WERI-Rb-1 (cell line): ENCODE data around the gene POTEH.
"Not testable (repeated sequence)": the region's sequence is repeated elsewhere in the genome, so short reads cannot be mapped to it uniquely, and the experiment has no call there.

ENCODE experiments used
- DNase-seq: peaks from one replicate; pipeline ENCODE4 v3.0.0-alpha.2; 2020
- H3K27ac ChIP-seq: fragments of 250-450 bp; sonication (Bioruptor Pico); 2 replicates; pipeline ENCODE4 v1.5.1; 2020; ENCODE audit warnings: mild to moderate bottlenecking, moderate library complexity
- H3K27me3 ChIP-seq: fragments of 250-450 bp; sonication (Bioruptor Pico); 2 replicates; pipeline ENCODE4 v1.5.1; 2021; ENCODE audit warnings: mild to moderate bottlenecking, low read depth, moderate library complexity; ENCODE audit not compliant: insufficient read depth, severe bottlenecking
- H3K36me3 ChIP-seq: fragments of 250-450 bp; sonication (Bioruptor Pico); 2 replicates; pipeline ENCODE4 v1.5.1; 2020; ENCODE audit warnings: mild to moderate bottlenecking, moderate library complexity
- H3K4me3 ChIP-seq: 2 replicates; pipeline ENCODE4 v1.5.1; 2011; ENCODE audit warnings: low read depth, mild to moderate bottlenecking, control low read depth, low read length
- H3K9me3 ChIP-seq: fragments of 250-450 bp; sonication (Bioruptor Pico); 2 replicates; pipeline ENCODE4 v1.5.1; 2021; ENCODE audit warnings: mild to moderate bottlenecking, moderate library complexity; ENCODE audit not compliant: severe bottlenecking

Gene POTEH

GRCh38 chr22:15760388-15761150, 70.7 kb downstream of the POTEH start:
- DNase-seq, H3K9me3 ChIP-seq, H3K27ac ChIP-seq, H3K27me3 ChIP-seq, H3K4me3 ChIP-seq, H3K36me3 ChIP-seq: not testable (repeated sequence)

- H3K27ac ChIP-seq, H3K9me3 ChIP-seq, H3K4me3 ChIP-seq, DNase-seq, H3K27me3 ChIP-seq, H3K36me3 ChIP-seq: not testable (repeated sequence)
These were observed 71.4 kb downstream of the POTEH start for GRCh38 chr22:15761151-15761777.

GRCh38 chr22:15763559-15763958, 73.7 kb downstream of the POTEH start:
- H3K4me3 ChIP-seq, H3K27me3 ChIP-seq, H3K27ac ChIP-seq, H3K36me3 ChIP-seq, H3K9me3 ChIP-seq, DNase-seq: not testable (repeated sequence)
